ENCODE measurements around the gene PSMG2.
"Not testable (repeated sequence)": the region's sequence is repeated elsewhere in the genome, so short reads cannot be mapped to it uniquely, and the experiment has no call there.

DNA sequence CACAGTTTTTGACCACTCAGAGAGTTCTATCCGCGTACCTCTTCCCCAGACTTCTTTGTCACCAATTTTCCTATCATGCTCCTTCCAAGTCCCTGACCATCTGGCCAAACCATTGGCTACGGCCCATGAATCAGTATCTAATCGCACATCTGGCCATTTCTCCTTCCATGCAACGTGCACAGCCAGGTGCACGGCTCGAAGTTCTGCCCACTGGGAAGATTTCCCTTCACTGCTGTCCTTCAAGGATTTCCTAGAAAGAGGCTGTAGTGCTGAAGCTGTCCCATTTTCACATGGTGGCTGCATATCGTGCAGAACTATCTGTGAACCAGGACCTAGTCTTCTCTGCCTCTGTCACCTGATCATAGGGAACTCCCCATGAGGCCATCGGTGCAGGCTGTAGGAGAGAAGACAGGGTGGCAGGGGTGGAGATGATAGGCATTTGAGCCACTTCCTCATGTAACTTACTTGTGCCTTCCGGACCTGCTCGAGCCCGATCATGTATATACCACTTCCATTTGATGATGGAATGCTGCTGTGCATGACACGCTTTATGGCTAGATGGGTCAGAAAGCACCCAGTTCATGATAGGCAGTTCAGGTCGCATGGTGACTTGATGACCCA, 53.9 kb downstream of the PSMG2 start:
- TF ChIP-seq CTCF (IDR thresholded peaks at IDR 0.05; ENCODE audit: borderline replicate concordance, extremely low read depth, low read length, poor library complexity, severe bottlenecking); EZH2 (IDR thresholded peaks at IDR 0.05; ENCODE audit: borderline replicate concordance, low read depth, low read length, severe bottlenecking): not testable (repeated sequence)

Measured in DND-41 (cell line).